Upper lobe of right lung (tissue), 1 donor: ENCODE results near the gene GDF15. TPM values are rescaled to one million over a fixed set of nuclear protein-coding genes. Genes with fewer than 3 reads are reported as not detected.

Experiments
- ATAC-seq: fragments of 200-7000 bp; cut with Tn5 transposase; one replicate; pipeline ENCODE4 v1.9.1; 2020; ENCODE audit warnings: mild to moderate bottlenecking, moderate library complexity
- DNase-seq: peaks from one replicate; pipeline ENCODE4 v3.0.0-alpha.2; 2020
- H3K27ac ChIP-seq: fragments of 200-600 bp; one replicate; pipeline ENCODE4 v1.8.0; 2022
- H3K27me3 ChIP-seq: fragments of 200-600 bp; one replicate; pipeline ENCODE4 v1.8.0; 2022; ENCODE audit warnings: mild to moderate bottlenecking
- H3K36me3 ChIP-seq: fragments of 200-600 bp; one replicate; pipeline ENCODE4 v1.8.0; 2022
- H3K4me1 ChIP-seq: fragments of 200-600 bp; one replicate; pipeline ENCODE4 v1.8.0; 2022
- H3K4me3 ChIP-seq: fragments of 200-600 bp; one replicate; pipeline ENCODE4 v1.8.0; 2022; ENCODE audit warnings: mild to moderate bottlenecking
- H3K9me3 ChIP-seq: fragments of 200-600 bp; one replicate; pipeline ENCODE4 v1.8.0; 2022
- CTCF ChIP-seq: fragments of 200-600 bp; IDR thresholded peaks from one replicate; pipeline ENCODE4 v1.8.0; 2022; ENCODE audit warnings: antibody characterized with exemption
- intact Hi-C: fragments of 100-400 bp; cut with DNase I; formaldehyde crosslinking; loops from one replicate; pipeline ENCODE4 v1.11.0; 2022
- total RNA-seq: library from RNA; stranded (reverse); fragmentation: NEBNext Ultra II Directional; extraction: Animal tissue kit (Norgen Biotek cat#: 25700); gene quantifications from one replicate; pipeline ENCODE4 v1.2.1, GENCODE V29; 2021
- donor health status: DM: no; HTN: yes; CAD: no; lungs with severe emphysema.

The GDF15 gene
- total RNA-seq, 1 donor from 2014 or later, result 105 TPM

GRCh38 chr19:18368504-18369222 lies 17.3 kb upstream of the GDF15 start:
- ATAC-seq, result peak; percentile 46
- Histone ChIP-seq H3K4me1 (peaks cover 32% of the 10 kb centered on the region), H3K4me3 (no peak overlapping the region), H3K9me3 (no peaks in the 10 kb centered on the region), H3K27me3 (no peaks in the 10 kb centered on the region), H3K36me3 (peaks cover under 1% of the 10 kb centered on the region), H3K27ac (peak overlapping the region; percentile 45)
- no peak for TF ChIP-seq CTCF
- intact Hi-C loops, result no loop called here
- no peak for DNase-seq

- peak overlapping the region; percentile 81 for H3K27ac ChIP-seq
- H3K27me3 ChIP-seq, result no peaks in the 10 kb centered on the region
- DNase-seq (no peak), ATAC-seq (no peak)
- H3K4me3 ChIP-seq, result no peak overlapping the region
- H3K4me1 ChIP-seq, result peaks cover 36% of the 10 kb centered on the region
- TF ChIP-seq CTCF, result no peak
- no peaks in the 10 kb centered on the region for H3K36me3 ChIP-seq
- no peaks in the 10 kb centered on the region for H3K9me3 ChIP-seq
- intact Hi-C loops, result no loop called here
Measured at GRCh38 chr19:18373407-18373891, 12.5 kb upstream of the GDF15 start.

DNA sequence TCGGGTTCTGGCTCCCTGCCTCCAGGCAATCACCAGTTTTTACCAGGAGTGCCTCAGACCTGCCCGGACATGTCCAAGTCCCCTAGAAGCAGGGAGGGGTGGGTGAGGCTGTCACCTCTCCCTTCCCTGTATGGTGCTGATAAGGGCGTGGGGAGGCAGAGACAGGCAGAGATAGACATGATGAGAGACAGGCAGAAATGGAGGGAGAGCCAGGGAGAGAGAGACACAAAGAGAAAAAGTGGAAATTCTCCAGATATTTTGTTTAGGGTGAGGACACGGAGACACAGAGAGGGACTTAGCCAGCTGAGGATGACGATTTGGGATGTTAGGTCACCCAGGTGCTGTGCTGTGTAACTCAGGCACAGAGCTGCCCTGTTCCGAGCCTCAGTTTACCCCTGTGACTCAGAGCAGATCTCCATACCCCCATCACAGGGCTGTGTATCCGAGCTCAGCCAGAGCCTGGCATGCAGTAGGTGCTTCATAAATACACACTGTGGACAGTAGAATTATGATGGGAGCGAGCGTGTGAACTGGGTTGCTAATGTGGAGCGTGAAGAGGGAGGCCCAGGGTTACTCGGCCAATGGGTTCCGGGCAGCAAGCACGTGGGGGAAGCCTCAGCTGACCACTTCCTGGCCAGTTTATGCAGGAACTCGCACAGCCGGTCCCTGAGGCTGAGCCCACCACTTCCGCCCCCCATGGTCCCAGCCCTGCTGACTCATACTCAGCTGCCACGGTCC lies 11.9 kb upstream of the GDF15 start:
- no peaks in the 10 kb centered on the region for H3K27me3 ChIP-seq
- no peak overlapping the region for H3K4me3 ChIP-seq
- H3K4me1 ChIP-seq, result peaks cover 42% of the 10 kb centered on the region

GRCh38 chr19:18377026-18377425 lies 8.9 kb upstream of the GDF15 start:
- TF ChIP-seq CTCF, result no peak
- Histone ChIP-seq H3K4me1 (peaks cover 52% of the 10 kb centered on the region), H3K4me3 (no peak overlapping the region), H3K27me3 (no peaks in the 10 kb centered on the region), H3K36me3 (no peaks in the 10 kb centered on the region), H3K9me3 (no peaks in the 10 kb centered on the region), H3K27ac (peak overlapping the region; percentile 68)
- ATAC-seq, result peak; percentile 22
- no peak for DNase-seq
- intact Hi-C loops, result no loop called here

More for the DNA sequence above, 11.9 kb upstream of the GDF15 start:
- intact Hi-C loops, result no loop called here
- DNase-seq (peak; percentile 96), ATAC-seq (peak; percentile 97)
- no peak for TF ChIP-seq CTCF
- Histone ChIP-seq H3K36me3 (no peaks in the 10 kb centered on the region), H3K27ac (peak overlapping the region; percentile 81), H3K9me3 (no peaks in the 10 kb centered on the region)

GRCh38 chr19:18379803-18380747 lies 5.9 kb upstream of the GDF15 start:
- intact Hi-C loops, result no loop called here
- H3K9me3 ChIP-seq, result no peaks in the 10 kb centered on the region
- H3K4me1 ChIP-seq, result peaks cover 40% of the 10 kb centered on the region
- no peaks in the 10 kb centered on the region for H3K27me3 ChIP-seq
- no peak for TF ChIP-seq CTCF
- DNase-seq, result peak; percentile 88
- peak overlapping the region; percentile 76 for H3K27ac ChIP-seq
- H3K36me3 ChIP-seq, result no peaks in the 10 kb centered on the region
- H3K4me3 ChIP-seq, result no peak overlapping the region
- peak; percentile 84 for ATAC-seq
